Aorta (tissue), 5 donors: ENCODE measurements around the gene SPON1. TPM values are rescaled to one million over a fixed set of nuclear protein-coding genes. Genes with fewer than 3 reads are reported as not detected.

ENCODE experiments used
- ATAC-seq: fragments of 200-7000 bp; cut with Tn5 transposase; one replicate; pipeline ENCODE4 v1.9.1; 2022; ENCODE audit warnings: moderate library complexity; ENCODE audit not compliant: low FRiP score
- DNase-seq, 2 donors: peaks; one replicate each; pipeline ENCODE4 v3.0.0-alpha.2; 2020
- H3K27ac ChIP-seq, 2 donors: one replicate each; pipeline ENCODE4 v1.5.1; 2013; ENCODE audit warnings: low read length in 2 of 2, mild to moderate bottlenecking in 2 of 2, moderate library complexity in 2 of 2, control low read depth in 1 of 2, inconsistent platforms in 1 of 2, low read depth in 1 of 2
- H3K27me3 ChIP-seq, 2 donors: one replicate each; pipeline ENCODE4 v1.6.1; 2013; ENCODE audit warnings: control low read depth in 1 of 2, low read length in 1 of 2, mild to moderate bottlenecking in 1 of 2, moderate library complexity in 1 of 2; ENCODE audit not compliant: insufficient read depth in 2 of 2, control insufficient read depth in 1 of 2
- H3K36me3 ChIP-seq, 2 donors: one replicate each; pipeline ENCODE4 v1.6.1; 2013; ENCODE audit warnings: control low read depth in 1 of 2, low read length in 1 of 2, mild to moderate bottlenecking in 1 of 2; ENCODE audit not compliant: insufficient read depth in 2 of 2, control insufficient read depth in 1 of 2
- H3K4me1 ChIP-seq, 2 donors: one replicate each; pipeline ENCODE4 v1.6.1; 2013; ENCODE audit warnings: low read length in 2 of 2, control low read depth in 1 of 2, mild to moderate bottlenecking in 1 of 2, moderate library complexity in 1 of 2; ENCODE audit not compliant: insufficient read depth in 2 of 2, control insufficient read depth in 1 of 2
- H3K4me3 ChIP-seq, 2 donors: one replicate each; pipeline ENCODE4 v1.5.1; 2013; ENCODE audit warnings: low read length in 2 of 2, control low read depth in 1 of 2, mild to moderate bottlenecking in 1 of 2
- H3K9me3 ChIP-seq: one replicate; pipeline ENCODE4 v1.6.1; 2013; ENCODE audit warnings: mild to moderate bottlenecking, low read length; ENCODE audit not compliant: control insufficient read depth
- WGBS, 2 donors: extraction: QIAGEN DNeasy Blood & Tissue Kit; methylation state at CpG; one replicate each; pipeline ENCODE4 v1.1.7; 2013; 5-methylcytosine and 5-hydroxymethylcytosine counted together
- intact Hi-C, 2 donors: fragments of 100-400 bp; cut with DNase I; formaldehyde crosslinking; loops; one replicate each; pipeline versions ENCODE4 v1.14.2 to v1.15.0; 2022
- polyA plus RNA-seq, 2 donors: library from polyadenylated mRNA; stranded (reverse); fragments of 200-250 nt; gene quantifications; one replicate each; pipeline ENCODE4 v1.2.3, GENCODE V29; 2013
- total RNA-seq, 2 donors: library from RNA; stranded (reverse); fragmentation: NEBNext Ultra II Directional; extraction: Animal tissue kit (Norgen Biotek cat#: 25700); gene quantifications; one replicate each; pipeline ENCODE4 v1.2.1, GENCODE V29; 2021
- donor health status: healthy with polysubstance abuse.
- donor health status: Bipolar disorder and iron deficiency.
- donor health status: DM: no; HTN: no; CAD: no.
- donor health status: DM: no; HTN: no; CAD: no.
- donor health status: DM: yes; HTN: yes; CAD: no.

The SPON1 gene
- total and polyA plus RNA-seq, 4 donors, result 7.0 to 79.2 (median 24.9) TPM

DNA sequence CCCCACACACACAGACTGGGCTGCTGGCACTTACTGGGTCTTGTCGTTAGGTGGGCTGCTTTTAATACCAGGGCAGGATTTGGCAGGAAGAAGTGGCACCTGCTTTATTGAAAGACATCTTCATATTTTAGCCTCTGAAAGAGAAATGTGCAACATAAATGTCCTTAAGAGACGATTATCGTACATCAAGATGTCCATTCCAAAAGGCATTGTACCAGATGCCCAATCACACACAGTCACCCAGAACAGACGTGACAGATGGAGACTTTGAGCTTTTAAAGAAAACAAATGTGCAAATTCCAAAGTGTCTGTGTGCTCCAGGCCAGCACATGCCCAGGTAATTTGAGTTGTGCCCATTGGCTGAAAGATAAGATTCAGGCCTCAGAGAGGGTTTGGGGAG is 240.8 kb downstream of the SPON1 start:
- DNase-seq, result no peak
- no peaks in the 10 kb centered on the region for H3K9me3 ChIP-seq
- intact Hi-C loops, result no loop called here
- WGBS, 2 donors, result 9 to 13% methylated on average over 4 of the region's 4 CpGs
- H3K27ac ChIP-seq, result no peak overlapping the region
- no peak overlapping the region for H3K4me3 ChIP-seq
- no peaks in the 10 kb centered on the region for H3K36me3 ChIP-seq
- H3K4me1 ChIP-seq, result peaks cover 1 to 5% of the 10 kb centered on the region in 2 donors
- no peaks in the 10 kb centered on the region for H3K27me3 ChIP-seq
- ATAC-seq, result no peak

DNA sequence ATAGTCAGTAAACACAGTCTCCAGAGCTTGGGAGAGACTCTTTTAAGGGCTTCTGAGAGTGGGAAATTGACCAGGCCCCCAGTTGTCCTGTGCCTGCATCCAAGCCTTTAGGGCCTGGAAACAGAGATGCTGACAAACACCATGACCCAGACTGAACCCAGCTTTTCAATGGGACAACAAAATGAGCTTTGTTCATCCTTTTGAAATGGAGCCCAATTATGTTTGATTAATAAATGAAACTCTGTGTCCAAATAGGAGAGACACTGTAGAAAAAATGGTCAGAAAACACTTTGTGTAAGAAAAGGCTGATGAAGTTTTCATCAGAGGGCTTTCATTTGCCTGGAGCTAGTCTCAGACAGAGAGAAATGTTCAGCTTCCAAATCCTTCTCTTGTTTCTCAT is 250.5 kb downstream of the SPON1 start:
- Histone ChIP-seq H3K9me3 (no peaks in the 10 kb centered on the region), H3K36me3 (no peaks in the 10 kb centered on the region), H3K4me1 (no peaks in the 10 kb centered on the region), H3K4me3 (no peak overlapping the region), H3K27ac (no peak overlapping the region), H3K27me3 (no peaks in the 10 kb centered on the region)
- intact Hi-C loops, result no loop called here
- no peak for ATAC-seq
- DNase-seq, result no peak

DNA sequence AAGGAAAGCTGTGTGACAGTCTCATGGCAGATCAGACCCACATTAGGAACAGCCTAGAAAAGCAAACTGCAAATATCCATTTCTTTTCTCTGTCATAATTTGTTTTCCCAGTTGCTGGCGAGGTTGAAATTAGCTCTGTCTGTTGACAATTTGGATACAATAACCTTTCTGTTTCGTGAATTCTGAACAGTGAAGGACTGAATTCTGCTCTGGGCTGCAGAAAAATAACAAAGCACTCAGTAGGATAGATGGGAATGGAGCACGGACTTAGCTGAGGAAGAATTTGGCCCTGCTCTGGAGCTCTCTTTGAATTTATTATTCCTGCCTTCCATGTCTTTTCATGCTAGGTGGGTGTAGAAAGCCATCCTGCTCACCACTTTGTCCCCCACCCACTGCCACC is 256.2 kb downstream of the SPON1 start:
- H3K36me3 ChIP-seq, result no peaks in the 10 kb centered on the region
- H3K27me3 ChIP-seq, result no peaks in the 10 kb centered on the region
- H3K9me3 ChIP-seq, result no peaks in the 10 kb centered on the region
- H3K4me1 ChIP-seq, result no peaks in the 10 kb centered on the region
- WGBS, 2 donors, result 17 to 32% methylated on average over 3 of the region's 3 CpGs
- no peak overlapping the region for H3K27ac ChIP-seq
- DNase-seq, result no peak
- H3K4me3 ChIP-seq, result no peak overlapping the region
- no peak for ATAC-seq
- intact Hi-C loops, result no loop called here

- ATAC-seq (no peak), DNase-seq (no peak)
- Histone ChIP-seq H3K27ac (no peak overlapping the region), H3K4me3 (no peak overlapping the region), H3K36me3 (no peaks in the 10 kb centered on the region), H3K27me3 (no peaks in the 10 kb centered on the region), H3K4me1 (no peaks in the 10 kb centered on the region), H3K9me3 (peaks cover 2% of the 10 kb centered on the region)
- intact Hi-C loops, result no loop called here
- WGBS, 2 donors, result 83 to 87% methylated on average over 5 of the region's 5 CpGs
These were observed 261.2 kb downstream of the SPON1 start for GRCh38 chr11:14223636-14224288.

GRCh38 chr11:14224395-14224794 is 261.9 kb downstream of the SPON1 start:
- Histone ChIP-seq H3K27ac (no peak overlapping the region), H3K36me3 (no peaks in the 10 kb centered on the region), H3K27me3 (no peaks in the 10 kb centered on the region), H3K4me3 (no peak overlapping the region), H3K9me3 (peaks cover 2% of the 10 kb centered on the region), H3K4me1 (no peaks in the 10 kb centered on the region)
- 80 to 87% methylated on average over 2 of the region's 2 CpGs for WGBS, 2 donors
- intact Hi-C loops, result no loop called here
- DNase-seq (no peak), ATAC-seq (no peak)

DNA sequence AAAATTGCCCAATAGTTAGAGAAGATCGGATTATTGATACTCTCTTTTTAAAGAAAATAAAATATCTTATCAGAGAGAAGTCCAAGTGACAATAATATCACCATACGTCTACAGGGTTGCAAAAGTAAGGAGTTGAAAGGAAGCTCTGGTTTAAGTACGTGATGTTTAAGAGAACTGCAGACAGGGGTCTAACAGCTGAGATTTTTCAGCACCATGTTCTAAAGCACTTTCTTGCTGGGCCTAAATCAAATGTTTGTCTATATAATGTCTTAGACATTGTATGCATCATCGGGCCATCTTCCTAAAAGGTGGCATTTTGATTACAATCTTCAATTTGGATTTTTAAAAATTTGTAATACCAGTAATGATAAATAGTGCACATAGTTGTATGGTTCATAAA is 263.1 kb downstream of the SPON1 start:
- Histone ChIP-seq H3K36me3 (no peaks in the 10 kb centered on the region), H3K9me3 (peaks cover 2% of the 10 kb centered on the region), H3K4me3 (no peak overlapping the region), H3K27ac (no peak overlapping the region), H3K27me3 (no peaks in the 10 kb centered on the region), H3K4me1 (no peaks in the 10 kb centered on the region)
- no peak for DNase-seq
- ATAC-seq, result no peak
- intact Hi-C loops, result no loop called here
- 93% methylated on average over 4 of the region's 4 CpGs for WGBS, 2 donors

DNA sequence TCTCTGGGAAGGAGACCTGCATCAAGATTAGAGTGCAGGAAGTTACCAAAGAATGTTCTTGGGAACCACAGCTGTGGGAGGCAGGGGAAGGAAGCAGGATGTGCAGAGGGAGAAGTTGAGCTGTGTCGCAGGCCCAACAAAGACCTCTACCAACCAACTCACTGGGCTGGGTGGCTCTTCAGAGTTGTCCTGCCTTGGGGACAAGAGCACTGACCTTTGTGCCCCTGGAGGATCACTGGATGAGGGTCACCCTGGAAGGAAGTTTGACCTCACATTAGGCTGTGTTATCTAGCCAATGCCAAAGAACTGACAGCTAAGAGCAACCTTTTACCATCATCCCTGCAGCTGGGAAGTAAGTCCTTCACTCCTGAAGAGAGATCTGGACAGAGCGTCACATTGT is 265.8 kb downstream of the SPON1 start:
- H3K4me3 ChIP-seq, result no peak overlapping the region
- H3K27ac ChIP-seq, result no peak overlapping the region
- no peaks in the 10 kb centered on the region for H3K27me3 ChIP-seq
- no peak for DNase-seq
- ATAC-seq, result no peak
- intact Hi-C loops, result no loop called here
- no peaks in the 10 kb centered on the region for H3K36me3 ChIP-seq
- 92% methylated on average over 2 of the region's 2 CpGs for WGBS, 2 donors
- no peaks in the 10 kb centered on the region for H3K4me1 ChIP-seq
- peaks cover 2% of the 10 kb centered on the region for H3K9me3 ChIP-seq

DNA sequence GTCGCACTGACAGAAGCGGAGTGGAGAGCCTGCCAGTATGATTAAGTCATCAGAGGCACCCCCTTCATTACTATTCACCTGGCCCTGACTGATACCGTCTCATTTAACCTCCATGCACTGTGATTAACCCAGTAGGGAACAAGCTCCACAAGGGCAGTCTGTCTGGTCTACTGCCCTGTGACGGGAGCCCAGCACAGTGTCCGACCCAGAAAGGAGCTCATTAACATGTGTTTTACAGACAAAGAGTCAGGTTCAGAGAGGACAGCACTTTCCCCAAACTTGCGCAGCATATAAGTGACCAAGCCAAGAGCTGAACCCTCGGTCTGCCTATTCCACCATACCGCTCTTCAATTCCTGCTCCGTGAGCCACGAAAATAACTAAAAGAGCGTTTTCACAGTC is 266.9 kb downstream of the SPON1 start:
- no peak overlapping the region for H3K4me3 ChIP-seq
- ATAC-seq (no peak), DNase-seq (no peak)
- no peak overlapping the region for H3K27ac ChIP-seq
- intact Hi-C loops, result no loop called here
- H3K9me3 ChIP-seq, result peaks cover 2% of the 10 kb centered on the region
- WGBS, 2 donors, result 68 to 87% methylated on average over 11 of the region's 11 CpGs
- no peaks in the 10 kb centered on the region for H3K36me3 ChIP-seq
- no peaks in the 10 kb centered on the region for H3K4me1 ChIP-seq
- no peaks in the 10 kb centered on the region for H3K27me3 ChIP-seq

GRCh38 chr11:14230407-14230806 is 267.9 kb downstream of the SPON1 start:
- ATAC-seq, result no peak
- WGBS, 2 donors, result 84 to 90% methylated on average over 6 of the region's 6 CpGs
- no peaks in the 10 kb centered on the region for H3K36me3 ChIP-seq

More at GRCh38 chr11:14230407-14230806, 267.9 kb downstream of the SPON1 start:
- no peaks in the 10 kb centered on the region for H3K4me1 ChIP-seq
- no peak overlapping the region for H3K4me3 ChIP-seq
- intact Hi-C loops, result no loop called here
- H3K27me3 ChIP-seq, result no peaks in the 10 kb centered on the region
- H3K9me3 ChIP-seq, result peaks cover 2% of the 10 kb centered on the region
- no peak overlapping the region for H3K27ac ChIP-seq
- no peak for DNase-seq
